Measurements from ENCODE around the gene TAT. TPM values are rescaled to one million over a fixed set of nuclear protein-coding genes. Genes with fewer than 3 reads are reported as not detected.
"Not testable (repeated sequence)": the region's sequence is repeated elsewhere in the genome, so short reads cannot be mapped to it uniquely, and the experiment has no call there.

TAT gene
- total RNA-seq, 4 donors from 2014 or later = 2.4 to 5.8 (median 3.1) TPM; not detected in 1

GRCh38 chr16:71585318-71585703 lies 8.4 kb upstream of the TAT start:
- Histone ChIP-seq H3K36me3 (no peaks in the 10 kb centered on the region), H3K9me3 (no peaks in the 10 kb centered on the region), H3K27ac (no peak overlapping the region), H3K4me1 (no peaks in the 10 kb centered on the region), H3K27me3 (no peaks in the 10 kb centered on the region), H3K4me3 (no peak overlapping the region)
- no peak for TF ChIP-seq POLR2A (IDR thresholded peaks at IDR 0.05)
- TF ChIP-seq CTCF (IDR thresholded peaks at IDR 0.05) = no peak
- DNase-seq = no peak

- Histone ChIP-seq H3K36me3 (no peaks in the 10 kb centered on the region), H3K4me3 (no peak overlapping the region), H3K4me1 (no peaks in the 10 kb centered on the region), H3K9me3 (no peaks in the 10 kb centered on the region), H3K27me3 (no peaks in the 10 kb centered on the region), H3K27ac (no peak overlapping the region)
- no peak for TF ChIP-seq POLR2A (IDR thresholded peaks at IDR 0.05)
- DNase-seq = no peak
These were observed 7.8 kb upstream of the TAT start for GRCh38 chr16:71584543-71585317.

GRCh38 chr16:71582553-71582848 lies 5.6 kb upstream of the TAT start:
- not testable (repeated sequence) for H3K36me3 ChIP-seq, H3K27me3 ChIP-seq, DNase-seq, H3K27ac ChIP-seq, H3K9me3 ChIP-seq, H3K4me1 ChIP-seq, H3K4me3 ChIP-seq

GRCh38 chr16:71574702-71575101 lies 2.2 kb downstream of the TAT start:
- DNase-seq = no peak
- no peaks in the 10 kb centered on the region for H3K36me3 ChIP-seq

GRCh38 chr16:71573387-71574094 lies 3.4 kb downstream of the TAT start:
- no peaks in the 10 kb centered on the region for H3K36me3 ChIP-seq
- H3K27ac ChIP-seq = peak overlapping the region in 3 of 4 donors; percentile 46 to 64 (median 59)
- H3K27me3 ChIP-seq = no peaks in the 10 kb centered on the region
- peaks cover 0 to 7% (median 0%) of the 10 kb centered on the region in 4 donors for H3K4me1 ChIP-seq
- DNase-seq = no peak
- TF ChIP-seq POLR2A (IDR thresholded peaks at IDR 0.05) (no peak), CTCF (IDR thresholded peaks at IDR 0.05) (no peak)
- H3K4me3 ChIP-seq = no peak overlapping the region
- no peaks in the 10 kb centered on the region for H3K9me3 ChIP-seq

More at GRCh38 chr16:71574702-71575101, 2.2 kb downstream of the TAT start:
- no peak overlapping the region for H3K4me3 ChIP-seq
- H3K27me3 ChIP-seq = no peaks in the 10 kb centered on the region
- H3K27ac ChIP-seq = no peak overlapping the region
- H3K9me3 ChIP-seq = no peaks in the 10 kb centered on the region
- peaks cover 0 to 7% (median 0%) of the 10 kb centered on the region in 4 donors for H3K4me1 ChIP-seq
- TF ChIP-seq CTCF (IDR thresholded peaks at IDR 0.05) = no peak
- no peak for TF ChIP-seq POLR2A (IDR thresholded peaks at IDR 0.05)

GRCh38 chr16:71572497-71573116 lies 4.3 kb downstream of the TAT start:
- H3K4me1 ChIP-seq = peaks cover 0 to 7% (median 0%) of the 10 kb centered on the region in 4 donors
- peak in 2 of 3 donors; percentile 48 to 67 for DNase-seq
- no peaks in the 10 kb centered on the region for H3K9me3 ChIP-seq
- no peak overlapping the region for H3K4me3 ChIP-seq
- TF ChIP-seq POLR2A (IDR thresholded peaks at IDR 0.05) (peak in 1 of 2 donors; percentile 24), CTCF (IDR thresholded peaks at IDR 0.05) (no peak)
- peak overlapping the region in 3 of 4 donors; percentile 59 to 72 (median 65) for H3K27ac ChIP-seq
- H3K36me3 ChIP-seq = no peaks in the 10 kb centered on the region
- H3K27me3 ChIP-seq = no peaks in the 10 kb centered on the region
